ENCODE results near the gene ESRRA. TPM values are rescaled to one million over a fixed set of nuclear protein-coding genes. Genes with fewer than 3 reads are reported as not detected.

Gene ESRRA
- total and polyA plus RNA-seq, 2 of the 8 experiments (the other 6 are each of a cell fraction or from before 2014, with no cell fraction given), result 18.2 to 37.0 TPM

- Histone ChIP-seq H2BK120ac (replicated peaks; ENCODE audit: low read depth, low read length) (no peak overlapping the region), H4K20me1 (replicated peaks in 1 of 2; ENCODE audit: control insufficient read depth in 1 of 2, insufficient read depth in 2 of 2, low read length in 2 of 2) (peaks cover 0 to 4% of the 10 kb centered on the region in 2 experiments), H2BK15ac (ENCODE audit: low read length) (peak overlapping the region; percentile 46; the same call in 1 of the 2 replicates), H3K4me3 (ENCODE audit: extremely low read depth in 1 of 4, insufficient read depth in 2 of 4, low read depth in 3 of 4, low read length in 4 of 4) (peak overlapping the region; percentile 61 to 83 (median 72)), H3K36me3 (ENCODE audit: control insufficient read depth in 2 of 4, insufficient read depth in 4 of 4, low read length in 3 of 4) (peaks cover 0 to 9% (median 3%) of the 10 kb centered on the region in 4 experiments; a peak in 3 of 8 replicates), H3K27me3 (replicated peaks in 1 of 4; ENCODE audit: control insufficient read depth in 3 of 4, extremely low read depth in 1 of 4, insufficient read depth in 3 of 4, low read length in 3 of 4) (no peaks in the 10 kb centered on the region), H2BK5ac (ENCODE audit: low read depth, low read length) (no peak overlapping the region), H3K9me3 (ENCODE audit: insufficient read depth in 2 of 2, low read depth in 1 of 2, low read length in 1 of 2) (no peaks in the 10 kb centered on the region), H3K14ac (ENCODE audit: insufficient read length) (no peak overlapping the region), H4K5ac (ENCODE audit: insufficient read length, low read depth, low read length) (no peak overlapping the region), H4K91ac (replicated peaks; ENCODE audit: insufficient read length, low read length) (peak overlapping the region; percentile 95), H3K18ac (ENCODE audit: extremely low read depth, low read length) (peak overlapping the region; percentile 97), H3K4me2 (ENCODE audit: insufficient read depth in 1 of 2, low read depth in 2 of 2, low read length in 2 of 2) (peak overlapping the region; percentile 87 to 89), H3K27ac (ENCODE audit: low read depth, low read length) (no peak overlapping the region), H2BK12ac (ENCODE audit: low read depth, low read length) (0 out of 2 replicates have a peak overlapping the region, but pooled peaks have one; percentile 97), H3K23me2 (ENCODE audit: low read depth, low read length) (peaks cover 7% of the 10 kb centered on the region; the same call in 1 of the 2 replicates), H2BK20ac (ENCODE audit: low read length) (no peak overlapping the region), H3K4ac (replicated peaks; ENCODE audit: insufficient read length, low read depth, low read length) (no peak overlapping the region), H3K56ac (replicated peaks; ENCODE audit: insufficient read length, low read depth, low read length) (no peak overlapping the region), H4K8ac (ENCODE audit: extremely low read depth, insufficient read depth, low read length) (no peak overlapping the region; the same call in 1 of the 2 replicates), H3K9ac (replicated peaks in 1 of 4; ENCODE audit: extremely low read depth in 1 of 4, low read depth in 3 of 4, low read length in 3 of 4) (no peak overlapping the region), H3K79me1 (ENCODE audit: low read depth, low read length) (no peaks in the 10 kb centered on the region; the same call in 1 of the 2 replicates), H3K23ac (ENCODE audit: insufficient read length) (no peak overlapping the region), H3K4me1 (replicated peaks in 1 of 4; ENCODE audit: control insufficient read depth in 3 of 4, insufficient read depth in 4 of 4, low read length in 3 of 4) (peaks cover 0 to 35% (median 28%) of the 10 kb centered on the region in 4 experiments; a peak in 6 of 7 replicates), H2AFZ (ENCODE audit: low read length) (0 out of 2 replicates have a peak overlapping the region, but pooled peaks have one; percentile 43), H2AK5ac (ENCODE audit: low read depth, low read length) (no peak overlapping the region), H3K79me2 (ENCODE audit: control insufficient read depth in 1 of 2, insufficient read depth in 2 of 2, low read length in 2 of 2) (no peaks in the 10 kb centered on the region)
- DNase-seq (ENCODE audit: low read depth in 1 of 2, low spot score in 2 of 2) (no peak), FAIRE-seq (no peak)
- TF ChIP-seq SAP30 (IDR thresholded peaks at IDR 0.05; ENCODE audit: insufficient read depth, insufficient replicate concordance, low read length), result peak; percentile 51
- no peak for TF ChIP-seq CHD1 (IDR thresholded peaks at IDR 0.05; ENCODE audit: low read depth, low read length)
- 0 out of 4 replicates have a peak, but pooled peaks of 1 of the 2 experiments have one; percentile 31 for TF ChIP-seq HDAC2 (IDR thresholded peaks at IDR 0.05; ENCODE audit: borderline replicate concordance in 1 of 2, low read depth in 2 of 2, low read length in 2 of 2)
- no peak for TF ChIP-seq SP1 (IDR thresholded peaks at IDR 0.05; ENCODE audit: low read depth, low read length)
- no peak for TF ChIP-seq KDM5A (IDR thresholded peaks at IDR 0.05; ENCODE audit: low read length)
- no peak for TF ChIP-seq TBP (IDR thresholded peaks at IDR 0.05; ENCODE audit: low read depth, low read length)
- peak in 1 of 2 experiments; percentile 1; a peak in 1 of 4 replicates for TF ChIP-seq RAD21 (IDR thresholded peaks at IDR 0.05 in 1 of 2, conservative IDR thresholded peaks at IDR 0.05 in 1 of 2; ENCODE audit: low read depth in 2 of 2, low read length in 2 of 2)
- CTCF ChIA-PET (ENCODE audit: partially characterized antibody), result interaction anchor here (0.5 to 22.0 kb wide), 10 partner anchors 10 to 497 kb away, joined by 3 to 409 read pairs (median 5); partner anchors contain the start of gene CCDC88B
- WGBS, 2 experiments (ENCODE audit: extremely low coverage in 1 of 2, insufficient coverage in 1 of 2, insufficient read length in 1 of 2, insufficient replicate concordance in 2 of 2, low coverage in 1 of 2, low lambda C conversion rate in 2 of 2, missing lambda C conversion rate in 1 of 2), result 65% methylated on average over 27 of the region's 38 CpGs; no CpG with 5 or more reads in 1 of the 2 experiments
- POLR2A ChIA-PET (ENCODE audit: partially characterized antibody), result interaction anchor here (0.5 to 3.6 kb wide), 10 partner anchors 9 to 408 kb away, joined by 3 to 14 read pairs (median 3); no protein-coding TSS in a partner anchor
These were observed 54.6 kb downstream of the ESRRA start for GRCh38 chr11:64359712-64360445.
